ENCODE measurements around the gene MYLK3.
A peak's percentile ranks its signal among the peaks of the same experiment; 100 is the strongest.

Gene MYLK3

DNA sequence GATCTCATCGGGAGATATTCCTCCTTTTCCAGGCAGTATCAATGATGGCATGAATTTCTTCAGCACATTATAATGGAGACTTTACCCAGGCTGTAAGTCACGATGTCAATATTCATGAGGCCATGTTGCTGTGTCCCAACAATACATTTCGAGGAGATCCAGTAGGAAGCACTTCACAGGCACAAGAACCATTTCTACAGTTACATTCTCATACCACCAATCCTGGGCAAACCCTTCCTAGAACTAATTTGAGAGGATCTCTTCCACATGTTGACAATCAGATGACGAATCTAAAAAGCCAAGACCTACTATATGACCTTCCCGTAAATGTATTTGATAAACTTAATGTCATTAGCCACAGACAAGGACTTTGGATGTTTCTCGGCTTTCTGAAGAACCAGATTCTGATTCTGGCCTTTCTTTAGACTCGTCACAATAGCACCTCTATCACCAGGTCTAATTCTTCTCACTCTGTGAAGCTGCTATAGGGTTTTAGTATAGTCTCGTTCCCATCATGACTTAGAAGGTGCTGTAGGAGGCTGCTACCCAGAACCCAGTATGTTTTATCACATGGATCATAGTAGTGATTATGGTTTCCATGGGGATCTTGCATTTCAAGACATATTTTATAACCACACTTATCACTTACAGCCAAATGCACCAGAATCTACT is 42.6 kb upstream of the MYLK3 start:
- TF ChIP-seq, protein P1, sequence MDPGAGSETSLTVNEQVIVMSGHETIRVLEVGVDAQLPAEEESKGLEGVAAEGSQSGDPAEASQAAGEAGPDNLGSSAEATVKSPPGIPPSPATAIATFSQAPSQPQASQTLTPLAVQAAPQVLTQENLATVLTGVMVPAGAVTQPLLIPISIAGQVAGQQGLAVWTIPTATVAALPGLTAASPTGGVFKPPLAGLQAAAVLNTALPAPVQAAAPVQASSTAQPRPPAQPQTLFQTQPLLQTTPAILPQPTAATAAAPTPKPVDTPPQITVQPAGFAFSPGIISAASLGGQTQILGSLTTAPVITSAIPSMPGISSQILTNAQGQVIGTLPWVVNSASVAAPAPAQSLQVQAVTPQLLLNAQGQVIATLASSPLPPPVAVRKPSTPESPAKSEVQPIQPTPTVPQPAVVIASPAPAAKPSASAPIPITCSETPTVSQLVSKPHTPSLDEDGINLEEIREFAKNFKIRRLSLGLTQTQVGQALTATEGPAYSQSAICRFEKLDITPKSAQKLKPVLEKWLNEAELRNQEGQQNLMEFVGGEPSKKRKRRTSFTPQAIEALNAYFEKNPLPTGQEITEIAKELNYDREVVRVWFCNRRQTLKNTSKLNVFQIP (CRISPR knock-in tag; IDR thresholded peaks at IDR 0.05; ENCODE audit: borderline replicate concordance, low read depth): no peak
- TF ChIP-seq RARB (CRISPR knock-in tag; IDR thresholded peaks at IDR 0.05) (no peak), OSR1 (CRISPR knock-in tag; IDR thresholded peaks at IDR 0.05) (no peak), ZFP3 (CRISPR knock-in tag; IDR thresholded peaks at IDR 0.05) (no peak), ESRRG (CRISPR knock-in tag; IDR thresholded peaks at IDR 0.05) (no peak), GLIS3 (CRISPR knock-in tag; IDR thresholded peaks at IDR 0.05) (no peak), TCF4 (CRISPR knock-in tag; IDR thresholded peaks at IDR 0.05; ENCODE audit: borderline replicate concordance) (no peak), TOX (CRISPR knock-in tag; IDR thresholded peaks at IDR 0.05; ENCODE audit: borderline replicate concordance) (no peak), ZFP30 (CRISPR knock-in tag; IDR thresholded peaks at IDR 0.05) (no peak), SNAI2 (CRISPR knock-in tag; IDR thresholded peaks at IDR 0.05) (no peak), PPARA (CRISPR knock-in tag; IDR thresholded peaks at IDR 0.05; ENCODE audit: borderline replicate concordance) (no peak), ISL1 (CRISPR knock-in tag; IDR thresholded peaks at IDR 0.05) (no peak)
- TF ChIP-seq, protein P2, sequence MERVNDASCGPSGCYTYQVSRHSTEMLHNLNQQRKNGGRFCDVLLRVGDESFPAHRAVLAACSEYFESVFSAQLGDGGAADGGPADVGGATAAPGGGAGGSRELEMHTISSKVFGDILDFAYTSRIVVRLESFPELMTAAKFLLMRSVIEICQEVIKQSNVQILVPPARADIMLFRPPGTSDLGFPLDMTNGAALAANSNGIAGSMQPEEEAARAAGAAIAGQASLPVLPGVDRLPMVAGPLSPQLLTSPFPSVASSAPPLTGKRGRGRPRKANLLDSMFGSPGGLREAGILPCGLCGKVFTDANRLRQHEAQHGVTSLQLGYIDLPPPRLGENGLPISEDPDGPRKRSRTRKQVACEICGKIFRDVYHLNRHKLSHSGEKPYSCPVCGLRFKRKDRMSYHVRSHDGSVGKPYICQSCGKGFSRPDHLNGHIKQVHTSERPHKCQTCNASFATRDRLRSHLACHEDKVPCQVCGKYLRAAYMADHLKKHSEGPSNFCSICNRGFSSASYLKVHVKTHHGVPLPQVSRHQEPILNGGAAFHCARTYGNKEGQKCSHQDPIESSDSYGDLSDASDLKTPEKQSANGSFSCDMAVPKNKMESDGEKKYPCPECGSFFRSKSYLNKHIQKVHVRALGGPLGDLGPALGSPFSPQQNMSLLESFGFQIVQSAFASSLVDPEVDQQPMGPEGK (CRISPR knock-in tag; IDR thresholded peaks at IDR 0.05; ENCODE audit: borderline replicate concordance): no peak
- TF ChIP-seq, protein P3, sequence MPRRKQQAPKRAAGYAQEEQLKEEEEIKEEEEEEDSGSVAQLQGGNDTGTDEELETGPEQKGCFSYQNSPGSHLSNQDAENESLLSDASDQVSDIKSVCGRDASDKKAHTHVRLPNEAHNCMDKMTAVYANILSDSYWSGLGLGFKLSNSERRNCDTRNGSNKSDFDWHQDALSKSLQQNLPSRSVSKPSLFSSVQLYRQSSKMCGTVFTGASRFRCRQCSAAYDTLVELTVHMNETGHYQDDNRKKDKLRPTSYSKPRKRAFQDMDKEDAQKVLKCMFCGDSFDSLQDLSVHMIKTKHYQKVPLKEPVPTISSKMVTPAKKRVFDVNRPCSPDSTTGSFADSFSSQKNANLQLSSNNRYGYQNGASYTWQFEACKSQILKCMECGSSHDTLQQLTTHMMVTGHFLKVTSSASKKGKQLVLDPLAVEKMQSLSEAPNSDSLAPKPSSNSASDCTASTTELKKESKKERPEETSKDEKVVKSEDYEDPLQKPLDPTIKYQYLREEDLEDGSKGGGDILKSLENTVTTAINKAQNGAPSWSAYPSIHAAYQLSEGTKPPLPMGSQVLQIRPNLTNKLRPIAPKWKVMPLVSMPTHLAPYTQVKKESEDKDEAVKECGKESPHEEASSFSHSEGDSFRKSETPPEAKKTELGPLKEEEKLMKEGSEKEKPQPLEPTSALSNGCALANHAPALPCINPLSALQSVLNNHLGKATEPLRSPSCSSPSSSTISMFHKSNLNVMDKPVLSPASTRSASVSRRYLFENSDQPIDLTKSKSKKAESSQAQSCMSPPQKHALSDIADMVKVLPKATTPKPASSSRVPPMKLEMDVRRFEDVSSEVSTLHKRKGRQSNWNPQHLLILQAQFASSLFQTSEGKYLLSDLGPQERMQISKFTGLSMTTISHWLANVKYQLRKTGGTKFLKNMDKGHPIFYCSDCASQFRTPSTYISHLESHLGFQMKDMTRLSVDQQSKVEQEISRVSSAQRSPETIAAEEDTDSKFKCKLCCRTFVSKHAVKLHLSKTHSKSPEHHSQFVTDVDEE (CRISPR knock-in tag; IDR thresholded peaks at IDR 0.05): no peak
- ATAC-seq: no peak; the same call in 2 of the 3 replicates

DNA sequence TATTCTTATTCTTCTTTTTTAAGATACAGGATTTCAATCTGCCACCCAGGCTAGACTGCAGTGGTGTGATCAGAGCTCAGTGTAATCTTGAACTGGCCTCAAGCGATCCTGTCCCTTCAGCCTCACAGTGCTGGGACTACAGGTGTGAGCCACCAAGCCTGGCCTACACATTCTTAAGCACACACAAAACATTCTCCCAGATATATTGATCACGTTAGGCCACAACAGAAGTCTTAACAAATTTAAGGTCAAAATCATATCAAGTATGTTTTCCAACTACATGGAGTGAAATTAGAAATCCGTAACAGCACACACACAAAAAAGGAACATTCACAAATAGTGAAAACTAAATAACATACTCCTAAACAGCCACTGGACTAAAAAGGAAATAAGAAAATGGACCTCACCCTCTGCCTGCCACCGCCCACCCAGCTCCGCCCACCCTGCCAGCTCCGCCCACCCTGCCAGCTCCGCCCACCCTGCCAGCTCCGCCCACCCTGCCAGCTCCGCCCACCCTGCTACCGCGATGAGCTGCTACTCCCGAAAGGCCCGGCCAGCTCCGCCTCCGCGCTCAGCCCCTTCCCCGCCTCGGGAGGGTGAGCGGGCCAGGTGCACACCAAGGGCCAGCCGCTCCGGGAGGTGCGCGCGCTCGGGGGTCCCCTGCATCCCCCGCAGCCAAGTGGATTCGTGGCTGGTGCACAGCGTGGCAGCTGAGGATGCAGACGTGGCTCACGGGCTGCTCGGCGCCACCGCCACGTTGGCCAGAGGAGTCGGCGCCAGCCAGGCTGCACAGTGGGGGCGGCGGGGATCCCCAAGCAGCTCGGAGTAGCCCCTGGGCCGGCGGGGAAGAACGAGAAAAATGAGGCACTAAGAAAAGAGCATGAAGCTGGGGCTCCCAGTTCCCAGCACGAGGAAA is 41.6 kb upstream of the MYLK3 start:
- peak; percentile 96 for ATAC-seq
- no peak for TF ChIP-seq RARB (CRISPR knock-in tag; IDR thresholded peaks at IDR 0.05)
- no peak for TF ChIP-seq PPARA (CRISPR knock-in tag; IDR thresholded peaks at IDR 0.05; ENCODE audit: borderline replicate concordance)
- TF ChIP-seq, protein P1 (CRISPR knock-in tag; IDR thresholded peaks at IDR 0.05; ENCODE audit: borderline replicate concordance, low read depth): no peak
- TF ChIP-seq, protein P4, sequence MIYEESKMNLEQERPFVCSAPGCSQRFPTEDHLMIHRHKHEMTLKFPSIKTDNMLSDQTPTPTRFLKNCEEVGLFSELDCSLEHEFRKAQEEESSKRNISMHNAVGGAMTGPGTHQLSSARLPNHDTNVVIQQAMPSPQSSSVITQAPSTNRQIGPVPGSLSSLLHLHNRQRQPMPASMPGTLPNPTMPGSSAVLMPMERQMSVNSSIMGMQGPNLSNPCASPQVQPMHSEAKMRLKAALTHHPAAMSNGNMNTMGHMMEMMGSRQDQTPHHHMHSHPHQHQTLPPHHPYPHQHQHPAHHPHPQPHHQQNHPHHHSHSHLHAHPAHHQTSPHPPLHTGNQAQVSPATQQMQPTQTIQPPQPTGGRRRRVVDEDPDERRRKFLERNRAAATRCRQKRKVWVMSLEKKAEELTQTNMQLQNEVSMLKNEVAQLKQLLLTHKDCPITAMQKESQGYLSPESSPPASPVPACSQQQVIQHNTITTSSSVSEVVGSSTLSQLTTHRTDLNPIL (CRISPR knock-in tag; IDR thresholded peaks at IDR 0.05; ENCODE audit: low read depth): no peak
- no peak for TF ChIP-seq BACH2 (CRISPR knock-in tag; IDR thresholded peaks at IDR 0.05; ENCODE audit: borderline replicate concordance)
- TF ChIP-seq, protein P2 (CRISPR knock-in tag; IDR thresholded peaks at IDR 0.05; ENCODE audit: borderline replicate concordance): no peak
- no peak for TF ChIP-seq TOX (CRISPR knock-in tag; IDR thresholded peaks at IDR 0.05; ENCODE audit: borderline replicate concordance)
- no peak for TF ChIP-seq ZNF8 (CRISPR knock-in tag; IDR thresholded peaks at IDR 0.05)
- TF ChIP-seq SNAI2 (CRISPR knock-in tag; IDR thresholded peaks at IDR 0.05): no peak
- TF ChIP-seq, protein P5, sequence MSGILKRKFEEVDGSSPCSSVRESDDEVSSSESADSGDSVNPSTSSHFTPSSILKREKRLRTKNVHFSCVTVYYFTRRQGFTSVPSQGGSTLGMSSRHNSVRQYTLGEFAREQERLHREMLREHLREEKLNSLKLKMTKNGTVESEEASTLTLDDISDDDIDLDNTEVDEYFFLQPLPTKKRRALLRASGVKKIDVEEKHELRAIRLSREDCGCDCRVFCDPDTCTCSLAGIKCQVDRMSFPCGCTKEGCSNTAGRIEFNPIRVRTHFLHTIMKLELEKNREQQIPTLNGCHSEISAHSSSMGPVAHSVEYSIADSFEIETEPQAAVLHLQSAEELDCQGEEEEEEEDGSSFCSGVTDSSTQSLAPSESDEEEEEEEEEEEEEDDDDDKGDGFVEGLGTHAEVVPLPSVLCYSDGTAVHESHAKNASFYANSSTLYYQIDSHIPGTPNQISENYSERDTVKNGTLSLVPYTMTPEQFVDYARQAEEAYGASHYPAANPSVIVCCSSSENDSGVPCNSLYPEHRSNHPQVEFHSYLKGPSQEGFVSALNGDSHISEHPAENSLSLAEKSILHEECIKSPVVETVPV (CRISPR knock-in tag; IDR thresholded peaks at IDR 0.05): no peak
- no peak for TF ChIP-seq GLIS3 (CRISPR knock-in tag; IDR thresholded peaks at IDR 0.05)
- no peak for TF ChIP-seq ARNTL (CRISPR knock-in tag; IDR thresholded peaks at IDR 0.05; ENCODE audit: borderline replicate concordance, low read depth)
- TF ChIP-seq ZFP3 (CRISPR knock-in tag; IDR thresholded peaks at IDR 0.05): peak; percentile 22; the same call in 1 of the 2 replicates
- TF ChIP-seq, protein P3 (CRISPR knock-in tag; IDR thresholded peaks at IDR 0.05): 0 out of 2 replicates have a peak, but pooled peaks have one; percentile 34
- no peak for TF ChIP-seq ISL1 (CRISPR knock-in tag; IDR thresholded peaks at IDR 0.05)

Data from SK-N-SH treated with all-trans-retinoic acid at 6 μM for 48 hours (cell line).